Measurements from ENCODE around the gene FBXO5. TPM values are rescaled to one million over a fixed set of nuclear protein-coding genes. Genes with fewer than 3 reads are reported as not detected.

The FBXO5 gene
- polyA plus RNA-seq, 3 donors from 2014 or later: 3.4 to 10.0 (median 5.7) TPM

GRCh38 chr6:152954443-152954842 is 28.4 kb downstream of the FBXO5 start:
- H3K9me3 Mint-ChIP-seq: no peaks in the 10 kb centered on the region
- H3K4me3 Mint-ChIP-seq: no peak overlapping the region
- DNase-seq: no peak
- H3K27ac Mint-ChIP-seq: no peak overlapping the region
- H3K27me3 Mint-ChIP-seq (ENCODE audit: low read depth in 3 of 3): peaks cover 0 to 10% (median 5%) of the 10 kb centered on the region in 3 donors
- H3K4me1 Mint-ChIP-seq: no peaks in the 10 kb centered on the region
- H3K36me3 Mint-ChIP-seq: no peaks in the 10 kb centered on the region

GRCh38 chr6:152952866-152953509 is 29.9 kb downstream of the FBXO5 start:
- DNase-seq: no peak

GRCh38 chr6:152952045-152952444 is 30.8 kb downstream of the FBXO5 start:
- no peaks in the 10 kb centered on the region for H3K9me3 Mint-ChIP-seq
- DNase-seq: no peak
- peaks cover 0 to 14% (median 7%) of the 10 kb centered on the region in 3 donors for H3K27me3 Mint-ChIP-seq (ENCODE audit: low read depth in 3 of 3)
- H3K4me1 Mint-ChIP-seq: peaks cover 1 to 8% of the 10 kb centered on the region in 2 donors
- no peak overlapping the region for H3K4me3 Mint-ChIP-seq
- no peak overlapping the region for H3K27ac Mint-ChIP-seq
- H3K36me3 Mint-ChIP-seq: no peaks in the 10 kb centered on the region

More at GRCh38 chr6:152952866-152953509, 29.9 kb downstream of the FBXO5 start:
- Mint-ChIP-seq H3K27ac (no peak overlapping the region), H3K4me3 (no peak overlapping the region), H3K27me3 (ENCODE audit: low read depth in 3 of 3) (peaks cover 0 to 12% (median 7%) of the 10 kb centered on the region in 3 donors), H3K4me1 (peaks cover 1 to 5% of the 10 kb centered on the region in 2 donors), H3K9me3 (no peaks in the 10 kb centered on the region), H3K36me3 (no peaks in the 10 kb centered on the region)

- Mint-ChIP-seq H3K27ac (no peak overlapping the region), H3K9me3 (no peaks in the 10 kb centered on the region), H3K4me1 (peaks cover 1 to 8% of the 10 kb centered on the region in 2 donors), H3K36me3 (no peaks in the 10 kb centered on the region), H3K4me3 (no peak overlapping the region), H3K27me3 (ENCODE audit: low read depth in 3 of 3) (peaks cover 2 to 10% (median 9%) of the 10 kb centered on the region in 3 donors)
- no peak for DNase-seq
Measured at GRCh38 chr6:152950240-152950639, 32.6 kb downstream of the FBXO5 start.

- Mint-ChIP-seq H3K4me3 (peak overlapping the region in 1 of 5 donors; percentile 64), H3K36me3 (no peaks in the 10 kb centered on the region), H3K4me1 (peaks cover 1 to 8% of the 10 kb centered on the region in 2 donors), H3K27me3 (ENCODE audit: low read depth in 3 of 3) (peaks cover 2 to 11% (median 10%) of the 10 kb centered on the region in 3 donors), H3K27ac (no peak overlapping the region), H3K9me3 (no peaks in the 10 kb centered on the region)
- DNase-seq: peak; percentile 9 to 33 (median 18)
Measured at GRCh38 chr6:152948150-152948768, 34.6 kb downstream of the FBXO5 start.

GRCh38 chr6:152946995-152947394 is 35.8 kb downstream of the FBXO5 start:
- H3K36me3 Mint-ChIP-seq: no peaks in the 10 kb centered on the region
- DNase-seq: no peak
- peaks cover 2 to 11% (median 10%) of the 10 kb centered on the region in 3 donors for H3K27me3 Mint-ChIP-seq (ENCODE audit: low read depth in 3 of 3)
- no peaks in the 10 kb centered on the region for H3K9me3 Mint-ChIP-seq
- peaks cover 1 to 8% of the 10 kb centered on the region in 2 donors for H3K4me1 Mint-ChIP-seq
- no peak overlapping the region for H3K27ac Mint-ChIP-seq
- no peak overlapping the region for H3K4me3 Mint-ChIP-seq

GRCh38 chr6:152946484-152946883 is 36.4 kb downstream of the FBXO5 start:
- DNase-seq: no peak
- Mint-ChIP-seq H3K36me3 (no peaks in the 10 kb centered on the region), H3K27ac (no peak overlapping the region), H3K9me3 (no peaks in the 10 kb centered on the region), H3K4me1 (peaks cover 1 to 8% of the 10 kb centered on the region in 2 donors), H3K27me3 (ENCODE audit: low read depth in 3 of 3) (peaks cover 2 to 11% (median 10%) of the 10 kb centered on the region in 3 donors), H3K4me3 (no peak overlapping the region)

GRCh38 chr6:152943260-152943897 is 39.5 kb downstream of the FBXO5 start:
- Mint-ChIP-seq H3K27ac (no peak overlapping the region), H3K4me1 (peaks cover 0 to 6% of the 10 kb centered on the region in 2 donors), H3K4me3 (no peak overlapping the region), H3K9me3 (no peaks in the 10 kb centered on the region), H3K36me3 (no peaks in the 10 kb centered on the region), H3K27me3 (ENCODE audit: low read depth in 3 of 3) (peaks cover 2 to 13% (median 13%) of the 10 kb centered on the region in 3 donors)
- no peak for DNase-seq

- Mint-ChIP-seq H3K27ac (no peak overlapping the region), H3K36me3 (no peaks in the 10 kb centered on the region), H3K4me1 (no peaks in the 10 kb centered on the region), H3K4me3 (no peak overlapping the region), H3K9me3 (no peaks in the 10 kb centered on the region), H3K27me3 (ENCODE audit: low read depth in 3 of 3) (peaks cover 2 to 11% (median 10%) of the 10 kb centered on the region in 3 donors)
- no peak for DNase-seq
Measured at GRCh38 chr6:152942319-152942869, 40.4 kb downstream of the FBXO5 start.

GRCh38 chr6:152941746-152942145 is 41.1 kb downstream of the FBXO5 start:
- Mint-ChIP-seq H3K4me1 (no peaks in the 10 kb centered on the region), H3K27me3 (ENCODE audit: low read depth in 3 of 3) (peaks cover 2 to 11% (median 10%) of the 10 kb centered on the region in 3 donors), H3K27ac (no peak overlapping the region), H3K36me3 (no peaks in the 10 kb centered on the region), H3K9me3 (no peaks in the 10 kb centered on the region), H3K4me3 (no peak overlapping the region)
- DNase-seq: no peak

- Mint-ChIP-seq H3K9me3 (no peaks in the 10 kb centered on the region), H3K4me1 (no peaks in the 10 kb centered on the region), H3K27ac (no peak overlapping the region), H3K36me3 (no peaks in the 10 kb centered on the region), H3K27me3 (ENCODE audit: low read depth in 3 of 3) (peaks cover 2 to 6% (median 3%) of the 10 kb centered on the region in 3 donors), H3K4me3 (no peak overlapping the region)
- no peak for DNase-seq
Measured at GRCh38 chr6:152932865-152933264, 50.0 kb downstream of the FBXO5 start.

GRCh38 chr6:152922706-152923105 is 60.1 kb downstream of the FBXO5 start:
- peaks cover 0 to 7% (median 0%) of the 10 kb centered on the region in 6 donors for H3K9me3 Mint-ChIP-seq
- H3K36me3 Mint-ChIP-seq: no peaks in the 10 kb centered on the region
- no peaks in the 10 kb centered on the region for H3K4me1 Mint-ChIP-seq
- no peak overlapping the region for H3K4me3 Mint-ChIP-seq
- DNase-seq: no peak
- H3K27ac Mint-ChIP-seq: no peak overlapping the region
- H3K27me3 Mint-ChIP-seq (ENCODE audit: low read depth in 3 of 3): peaks cover 3 to 11% (median 3%) of the 10 kb centered on the region in 3 donors
